Measurements from ENCODE around the gene DAP.
A peak's percentile ranks its signal among the peaks of the same experiment; 100 is the strongest.
"Not testable (repeated sequence)": the region's sequence is repeated elsewhere in the genome, so short reads cannot be mapped to it uniquely, and the experiment has no call there.

Gene DAP

DNA sequence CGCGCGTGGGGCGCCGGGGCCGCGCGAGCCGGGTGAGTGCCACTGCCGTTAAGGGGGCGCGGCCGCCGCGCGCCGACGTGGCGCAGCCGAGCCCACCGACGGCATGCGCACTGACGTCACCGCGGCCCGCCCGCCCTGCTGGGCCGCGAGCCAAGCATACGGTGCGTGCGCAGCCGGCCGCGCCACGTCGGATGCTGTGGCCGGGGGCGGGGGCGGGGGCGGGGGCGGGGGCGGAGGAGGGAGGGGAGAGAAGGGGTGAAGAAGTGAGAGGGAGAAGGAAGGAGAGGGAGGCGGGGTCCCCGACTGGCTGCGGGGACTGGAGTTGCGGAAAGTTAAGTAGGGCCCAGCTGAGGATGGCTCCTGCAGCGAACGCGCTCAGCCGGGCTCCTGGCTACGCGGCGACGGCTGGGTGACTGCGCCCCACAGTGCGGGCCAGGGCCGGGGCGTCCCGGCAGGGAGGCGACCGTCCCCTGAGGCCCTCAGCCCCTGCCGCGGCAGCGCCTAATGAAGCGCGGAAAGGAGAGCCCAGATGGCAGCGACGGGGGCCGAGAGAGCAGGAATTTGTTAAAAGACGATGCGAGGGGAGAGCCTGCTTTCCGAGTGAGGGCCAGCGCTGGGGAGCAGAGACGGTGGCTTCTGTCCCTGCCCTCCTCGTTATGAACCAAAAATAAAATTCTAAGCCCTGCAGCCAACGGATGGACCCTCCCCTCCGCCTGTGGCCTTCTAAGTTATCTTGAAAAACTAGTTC lies at the start of gene DAP:
TSS of gene DAP (minus strand) at position 50 of the 748 bp plus-strand sequence. CDS start 166 bp downstream, outside the sequence.
- DNase-seq, result peak; percentile 34

GRCh38 chr5:10808347-10809226 lies 47.6 kb upstream of the DAP start:
- DNase-seq, result no peak

DNA sequence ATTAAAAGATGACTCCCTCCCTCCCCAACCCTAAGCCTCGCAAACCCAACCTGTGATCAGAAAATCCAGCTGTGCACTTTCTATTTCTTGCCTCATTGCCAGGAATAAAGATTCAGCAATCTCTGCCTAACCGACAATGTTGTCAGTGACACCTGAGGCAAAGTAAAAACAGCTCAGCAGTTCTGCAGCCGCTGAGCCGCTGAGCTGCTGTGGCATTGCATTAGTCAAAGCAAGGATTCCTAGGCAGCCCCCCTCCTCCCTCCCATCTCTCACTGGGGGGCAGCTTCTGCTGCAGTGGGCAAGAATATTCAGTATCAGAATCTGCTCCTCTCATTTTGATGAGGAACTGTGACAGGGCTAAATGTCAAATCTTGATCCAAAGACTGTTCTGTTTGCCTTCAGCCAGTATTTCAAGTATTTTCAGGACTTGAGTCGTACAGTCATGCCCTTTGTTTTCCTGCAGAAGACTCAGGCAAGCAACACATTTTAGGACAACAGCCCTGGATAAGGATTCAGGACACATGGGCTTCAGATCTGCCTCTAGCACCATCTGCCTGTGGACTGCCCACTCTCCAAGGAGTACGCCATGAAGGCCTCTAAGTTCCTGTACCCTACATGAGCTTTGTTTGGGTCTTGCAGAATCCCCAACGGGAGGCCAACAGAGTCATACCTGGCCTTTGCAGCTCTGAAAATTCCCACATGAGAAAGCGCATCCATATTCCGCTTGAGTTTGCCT lies 41.1 kb upstream of the DAP start:
- no peak for DNase-seq

DNA sequence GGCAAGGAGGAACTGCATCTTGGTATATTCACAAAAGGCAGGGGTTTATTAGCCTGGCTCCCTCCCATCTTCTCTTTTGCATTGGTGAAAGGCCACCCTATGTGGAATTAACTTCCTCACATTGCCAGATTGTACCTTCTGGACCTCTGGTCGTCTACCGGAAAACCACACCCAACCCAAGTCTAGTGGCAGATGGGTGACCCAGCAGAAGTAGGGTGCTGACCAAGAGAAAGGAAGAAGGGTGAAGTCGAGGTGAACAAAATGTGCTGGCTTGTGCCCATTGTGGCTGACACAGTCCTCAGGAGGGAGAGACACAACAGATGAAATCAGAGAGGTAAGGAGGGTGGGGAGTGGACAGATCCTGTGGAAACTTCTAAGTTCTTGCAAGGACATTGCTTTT lies 39.8 kb upstream of the DAP start:
- DNase-seq, result no peak

DNA sequence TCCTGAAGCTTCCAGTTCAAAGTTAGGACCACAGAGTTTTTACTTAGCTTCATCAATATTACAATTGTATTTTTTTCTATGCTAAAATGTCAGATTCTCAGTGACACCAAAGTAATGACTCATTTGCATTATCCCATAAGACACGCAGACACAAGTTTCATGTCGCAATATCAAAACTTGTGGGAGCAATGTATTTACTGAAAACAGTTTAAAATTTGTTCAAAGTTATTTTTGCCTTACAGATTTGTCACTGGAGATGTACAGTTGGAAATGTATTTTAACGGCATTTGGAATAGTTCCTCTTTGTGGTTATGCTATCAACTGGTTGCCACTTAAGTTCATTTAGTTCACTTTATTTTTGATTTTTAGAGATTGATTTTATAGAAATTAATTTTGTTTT lies 36.2 kb upstream of the DAP start:
- DNase-seq, result no peak

DNA sequence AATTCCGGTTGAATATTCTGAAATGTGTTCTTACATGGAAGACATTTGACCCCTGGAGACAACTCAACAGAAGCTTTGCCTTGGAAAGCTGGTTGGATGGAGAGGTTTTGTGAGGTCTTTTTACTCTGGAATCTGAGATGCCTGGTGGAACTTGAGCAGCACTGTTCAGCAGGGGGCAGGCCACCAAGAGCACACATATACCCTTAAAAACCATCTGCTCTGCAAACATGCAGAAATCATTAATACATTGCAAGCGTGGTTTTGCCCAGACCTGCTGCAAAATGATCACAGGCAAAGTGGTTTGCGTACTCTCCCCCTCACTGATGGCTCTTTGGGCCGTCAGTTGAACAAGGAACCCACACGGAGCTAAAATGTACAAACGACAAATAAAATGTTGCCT lies 32.8 kb upstream of the DAP start:
- no peak for DNase-seq

DNA sequence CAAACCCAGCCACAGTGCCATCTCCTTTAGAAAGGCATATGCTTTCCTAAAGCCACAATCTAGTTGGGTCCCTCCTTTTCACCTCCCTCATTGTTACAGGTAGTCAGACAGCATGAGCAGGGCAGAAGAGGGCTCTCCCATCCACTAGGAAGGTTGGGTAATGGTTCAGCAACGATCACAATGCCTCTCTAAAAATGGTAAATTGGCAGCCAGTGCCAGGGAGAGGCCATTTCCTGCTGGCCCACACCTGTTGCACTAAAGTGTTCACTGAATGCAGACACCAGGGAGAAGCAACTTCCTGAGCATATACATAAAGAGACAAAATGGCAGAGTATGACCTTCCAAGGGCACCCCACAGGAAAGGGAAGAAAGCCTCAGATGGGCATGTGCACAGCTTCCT lies 31.3 kb upstream of the DAP start:
- DNase-seq, result no peak

GRCh38 chr5:10789726-10790125 lies 28.7 kb upstream of the DAP start:
- no peak for DNase-seq

GRCh38 chr5:10789021-10789420 lies 28.0 kb upstream of the DAP start:
- DNase-seq, result no peak

- no peak for DNase-seq
These were observed 27.3 kb upstream of the DAP start for GRCh38 chr5:10788358-10788757.

GRCh38 chr5:10786835-10787234 lies 25.8 kb upstream of the DAP start:
- no peak for DNase-seq

GRCh38 chr5:10780208-10780607 lies 19.2 kb upstream of the DAP start:
- DNase-seq, result not testable (repeated sequence)

GRCh38 chr5:10779592-10779991 lies 18.6 kb upstream of the DAP start:
- DNase-seq, result no peak

DNA sequence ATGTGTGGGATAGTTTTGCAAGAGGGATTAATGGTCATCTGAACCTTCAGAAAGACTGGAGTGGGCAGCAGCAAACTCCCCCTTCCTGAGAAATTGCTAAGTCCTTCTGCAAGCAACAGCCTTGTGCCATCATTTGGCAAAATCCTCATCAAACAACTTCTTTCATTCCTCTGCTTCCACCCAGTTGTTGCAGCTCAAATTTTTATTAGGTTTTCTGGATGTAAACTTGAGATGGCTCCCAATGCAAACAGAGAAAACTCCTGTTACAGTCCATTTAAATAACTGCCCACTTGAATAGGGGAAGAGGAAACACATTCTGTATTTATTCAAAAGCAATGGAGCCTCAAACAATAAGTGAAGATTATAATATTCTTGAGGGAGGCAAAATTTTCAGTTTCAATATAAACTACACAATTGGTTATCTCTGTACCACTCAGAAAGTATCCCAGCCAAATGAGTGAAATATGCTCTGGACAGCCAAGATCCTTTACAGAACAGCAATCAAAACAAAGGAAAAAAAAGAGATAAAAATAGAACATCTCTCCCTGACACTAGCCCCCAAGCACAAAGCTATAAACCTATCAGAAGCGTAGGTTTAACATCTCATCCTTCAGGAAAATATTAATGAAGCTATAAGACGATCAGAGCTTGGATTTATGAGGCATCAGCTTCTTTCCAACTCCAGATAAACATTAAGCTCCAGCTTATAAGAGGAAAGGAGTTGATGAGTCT lies 17.3 kb upstream of the DAP start:
- no peak for DNase-seq

DNA sequence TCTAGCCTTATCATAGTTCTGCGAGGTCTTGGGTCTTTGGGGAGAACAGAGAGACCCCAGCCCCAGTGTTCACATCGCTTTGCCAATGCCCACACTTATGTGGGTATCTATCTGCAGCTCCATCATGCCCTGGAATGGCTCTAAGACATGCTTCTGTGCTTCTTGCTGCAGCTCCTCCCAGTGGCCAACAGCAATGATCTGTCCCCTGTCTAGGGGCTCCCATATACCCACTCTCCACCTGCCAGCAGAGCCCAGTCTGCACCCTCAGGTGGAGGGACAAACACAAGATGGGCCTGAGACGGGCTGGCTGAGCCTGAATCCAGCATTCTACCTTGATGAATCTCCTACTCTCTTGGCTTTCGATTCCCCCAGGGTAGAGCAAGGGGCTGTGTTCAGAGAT lies 14.6 kb upstream of the DAP start:
- DNase-seq, result no peak

GRCh38 chr5:10772901-10773585 lies 12.0 kb upstream of the DAP start:
- no peak for DNase-seq

- DNase-seq, result no peak
These were observed 7.4 kb upstream of the DAP start for GRCh38 chr5:10768328-10768899.

DNA sequence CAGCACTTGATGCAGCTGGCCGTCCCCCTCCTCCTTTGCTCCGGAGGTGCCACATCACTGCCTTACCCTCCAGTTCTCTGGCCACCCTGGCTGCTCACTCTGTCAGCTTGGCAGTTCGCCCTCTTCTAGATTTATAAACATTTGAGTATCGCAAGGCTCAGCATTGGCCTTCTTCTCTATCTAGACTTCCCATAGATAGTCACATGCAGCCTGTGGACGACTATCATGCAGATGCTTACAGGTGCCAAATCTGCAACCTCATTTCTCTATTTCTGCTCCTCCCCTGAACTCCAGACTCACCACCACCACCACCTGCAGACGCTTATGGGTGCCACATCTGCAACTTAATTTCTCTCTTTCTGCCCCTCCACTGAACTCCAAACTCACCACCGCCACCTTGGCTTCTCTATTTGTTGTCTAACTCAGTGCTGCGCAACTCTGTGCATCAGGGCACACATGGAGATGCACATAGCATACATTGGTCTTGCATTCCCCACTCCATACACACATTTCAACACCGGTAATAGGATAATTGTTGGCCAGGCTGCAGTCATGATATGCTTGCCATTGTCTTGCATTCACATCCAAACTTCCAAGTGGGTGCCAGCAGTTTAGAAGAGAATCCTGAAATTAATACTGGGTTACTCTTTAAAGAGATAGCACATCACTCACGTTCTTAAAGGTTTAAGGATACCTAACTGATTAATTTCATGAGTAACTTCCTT lies 1.9 kb upstream of the DAP start:
- no peak for DNase-seq

- no peak for DNase-seq
These were observed 1.1 kb upstream of the DAP start for GRCh38 chr5:10761933-10762775.

DNA sequence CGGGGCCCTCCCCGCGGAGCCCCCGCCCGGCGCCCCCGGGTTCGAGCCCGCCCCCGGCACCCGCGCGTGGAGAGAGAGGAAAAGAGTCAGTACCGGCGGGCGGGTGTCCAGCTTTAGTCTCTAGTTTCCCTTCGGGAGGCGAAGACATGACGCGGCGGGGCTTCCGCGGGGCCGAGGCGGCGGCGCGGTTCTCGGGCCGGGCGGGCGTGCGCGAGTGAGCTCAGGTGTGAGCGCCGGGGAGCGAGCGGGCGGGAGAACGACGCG lies 181 bp downstream of the DAP start:
- DNase-seq, result no peak

Measured in cortex of kidney (tissue), 1 donor.